IPS-NIHi7 (cell line): Measurements from ENCODE around the gene ST6GALNAC2.
"Not testable (repeated sequence)": the region's sequence is repeated elsewhere in the genome, so short reads cannot be mapped to it uniquely, and the experiment has no call there.

ENCODE experiments used
- DNase-seq: peaks from one replicate; pipeline ENCODE4 v3.0.0; 2012; ENCODE audit warnings: mixed read lengths; ENCODE audit errors: extremely low spot score

Gene ST6GALNAC2

DNA sequence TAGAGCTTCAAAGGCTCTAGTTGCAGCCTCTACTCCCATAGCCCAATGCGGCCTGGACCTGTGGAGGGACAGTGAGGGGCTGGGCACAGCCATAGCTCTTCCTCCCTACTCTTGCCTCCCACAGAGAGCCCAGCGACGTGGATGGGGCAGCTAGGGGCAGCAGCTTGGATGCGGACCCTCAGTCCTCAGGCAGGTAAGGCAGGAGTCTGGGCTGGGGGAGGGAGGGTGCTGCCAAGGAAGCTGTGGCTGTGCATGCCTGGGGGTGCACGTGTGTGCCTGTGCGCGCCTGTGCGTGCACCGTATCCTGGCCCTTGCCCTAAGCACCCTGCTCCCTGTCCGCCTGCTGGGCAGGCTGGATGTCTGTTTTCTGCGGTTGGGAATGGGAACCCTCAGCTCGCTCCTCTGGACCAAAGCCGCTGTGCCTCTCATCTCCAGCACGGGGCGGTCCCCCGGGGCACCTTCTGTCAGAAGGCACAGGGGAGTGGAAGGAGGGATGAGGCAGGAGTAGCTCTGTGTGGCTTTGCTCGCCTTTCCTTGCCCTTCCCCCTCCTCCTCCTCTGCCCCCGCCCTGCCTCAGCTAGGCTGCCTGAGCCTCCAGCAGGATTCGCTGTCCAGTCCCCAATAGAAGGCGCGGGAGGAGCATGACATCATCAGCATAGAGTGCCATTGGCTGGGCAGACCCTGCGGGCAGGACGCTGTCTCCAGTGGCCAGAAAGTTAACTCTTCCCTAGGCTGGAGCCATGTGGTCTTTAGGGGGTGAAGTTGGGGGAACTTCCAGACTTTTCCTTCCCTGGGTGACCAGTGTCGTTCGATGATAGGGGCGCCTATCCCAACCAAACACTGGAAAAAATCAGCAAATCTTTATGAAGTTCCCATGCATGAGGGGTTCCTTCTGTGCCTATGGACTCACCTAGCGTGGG, 45.0 kb downstream of the ST6GALNAC2 start:
- peak; percentile 98 for DNase-seq

DNA sequence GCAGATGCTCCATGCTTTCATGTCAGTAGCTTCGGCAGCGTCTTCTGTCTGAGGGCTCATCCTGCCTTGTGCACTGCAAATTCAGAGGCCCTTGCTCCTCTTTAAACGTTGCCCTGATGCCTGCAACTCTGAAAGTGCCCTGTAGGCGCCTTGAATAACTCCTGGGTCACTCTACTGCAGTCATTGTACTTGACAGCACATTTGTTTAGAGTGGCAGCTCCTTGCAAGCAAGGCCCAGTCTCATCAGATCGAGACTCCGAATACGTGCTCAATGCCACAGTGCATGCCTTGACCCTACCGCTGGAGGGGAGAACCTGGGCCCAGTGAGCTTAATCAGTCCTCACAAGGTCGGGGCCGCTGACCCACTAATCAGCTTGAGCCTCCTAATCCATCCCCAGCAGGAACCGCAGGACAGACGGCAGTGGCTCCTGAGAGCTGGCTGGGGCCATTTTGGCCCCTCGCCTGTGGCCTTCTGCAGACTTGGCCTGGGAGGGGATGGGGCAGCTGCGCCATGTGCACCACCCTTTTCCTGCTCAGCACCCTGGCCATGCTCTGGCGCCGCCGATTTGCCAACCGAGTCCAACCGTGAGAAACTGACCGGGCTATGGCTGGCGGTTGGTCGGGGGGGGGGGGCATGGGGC, 45.9 kb downstream of the ST6GALNAC2 start, which contains the start of gene PRCD:
Gene PRCD (plus strand): TSS at position 414 of the 641 bp plus-strand sequence. CDS start 98 bp downstream, at position 512.
- no peak for DNase-seq

DNA sequence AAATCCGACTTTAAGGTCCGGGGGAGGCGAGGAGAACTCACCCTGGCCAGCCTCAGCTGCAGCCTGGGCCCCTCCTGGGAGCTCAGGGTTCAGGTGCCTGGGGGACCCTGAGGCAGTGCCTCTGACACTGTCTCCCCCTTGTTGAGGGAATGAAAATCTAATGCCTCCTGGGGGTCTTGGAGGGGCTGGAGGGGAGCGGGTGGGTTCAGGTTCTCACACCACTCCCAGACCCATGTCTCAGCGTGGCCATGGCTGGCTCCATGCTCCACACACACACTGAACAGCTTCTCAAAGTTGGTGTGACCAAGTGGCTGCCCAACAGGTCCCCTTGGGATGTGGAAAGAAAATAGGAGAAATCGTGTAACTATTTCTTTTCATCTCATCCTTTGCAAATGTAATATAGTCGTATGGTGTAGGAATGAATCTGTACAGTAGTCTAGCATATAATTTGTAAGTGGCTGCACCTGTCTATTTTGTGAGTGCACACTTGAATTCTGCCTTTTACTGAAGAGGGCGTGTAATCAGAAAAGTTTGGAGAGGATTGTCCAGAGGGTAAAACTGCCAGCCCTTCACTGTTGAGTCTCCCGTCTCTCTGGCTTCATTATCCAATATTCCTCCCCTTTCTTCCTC, 46.6 kb downstream of the ST6GALNAC2 start:
- DNase-seq, result no peak

DNA sequence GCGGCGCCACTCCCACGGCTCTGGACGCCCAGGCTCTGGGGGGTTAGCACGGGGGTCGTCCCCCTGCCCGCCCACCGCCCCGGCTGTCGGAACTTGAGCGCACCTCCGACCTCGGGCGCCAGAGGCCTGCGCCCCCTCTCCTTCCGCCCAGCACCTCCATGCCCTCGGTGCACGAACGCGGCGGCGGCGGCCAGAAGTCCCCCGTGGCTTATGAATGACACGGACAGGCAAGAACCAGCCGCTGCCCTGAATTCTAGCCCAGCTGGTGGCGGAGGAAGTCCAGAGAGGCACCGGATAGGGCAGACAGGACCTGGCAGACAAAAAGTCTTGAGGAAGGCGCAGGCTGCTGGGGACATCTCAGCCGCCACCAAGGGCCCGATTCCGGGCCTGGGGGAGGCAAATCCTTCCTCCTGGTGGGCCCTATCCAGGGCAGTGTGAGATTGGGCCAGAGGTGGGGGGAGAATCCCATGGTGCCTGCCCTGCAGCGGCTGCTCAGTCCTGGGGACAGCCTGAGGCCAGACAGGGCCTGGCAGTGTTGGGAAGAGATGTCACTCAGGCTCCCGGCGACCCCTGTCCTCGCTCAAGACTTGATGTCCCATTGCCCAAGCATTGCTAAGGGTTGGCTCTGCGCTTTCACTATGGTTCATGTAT, 47.3 kb downstream of the ST6GALNAC2 start:
- no peak for DNase-seq

DNA sequence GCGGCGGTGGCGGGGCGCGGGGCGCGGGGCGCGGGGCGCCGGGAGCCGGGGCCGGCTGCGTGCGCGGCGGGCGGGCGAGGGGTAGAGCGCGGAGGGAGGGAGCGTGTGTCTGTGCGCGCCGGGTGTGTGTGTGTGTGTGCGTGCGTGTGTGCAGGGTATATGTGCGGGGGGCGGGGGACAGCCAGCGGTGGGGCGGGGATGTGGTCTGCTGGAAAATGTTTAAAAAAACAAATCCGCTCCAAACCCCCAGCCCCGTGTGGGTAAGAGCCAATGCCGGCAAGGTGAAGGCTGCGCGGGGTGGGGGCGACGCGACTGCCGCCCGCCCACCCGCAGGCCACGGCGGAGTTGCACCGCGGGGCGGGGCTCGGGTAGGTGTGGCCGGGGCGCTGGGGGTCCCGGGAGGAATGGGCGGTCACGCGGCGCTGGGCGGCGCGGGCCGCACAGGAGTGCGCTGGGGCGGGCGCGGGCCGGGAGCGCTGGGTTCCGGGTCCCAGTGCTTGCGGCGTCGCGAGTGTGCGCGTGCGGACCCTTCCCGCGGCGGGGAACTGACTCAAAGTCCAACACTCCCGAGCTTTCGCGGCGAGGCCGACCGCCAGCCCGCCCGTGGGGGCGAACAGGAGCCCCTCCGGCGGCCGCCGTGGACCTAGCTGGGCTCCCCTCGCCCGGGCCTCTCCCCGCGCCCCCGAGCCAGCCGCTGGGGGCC, 47.9 kb downstream of the ST6GALNAC2 start, which contains the start of gene CYGB:
Gene CYGB (minus strand): TSS at position 132 of the 703 bp plus-strand sequence. CDS start 167 bp downstream, outside the sequence.
- no peak for DNase-seq

DNA sequence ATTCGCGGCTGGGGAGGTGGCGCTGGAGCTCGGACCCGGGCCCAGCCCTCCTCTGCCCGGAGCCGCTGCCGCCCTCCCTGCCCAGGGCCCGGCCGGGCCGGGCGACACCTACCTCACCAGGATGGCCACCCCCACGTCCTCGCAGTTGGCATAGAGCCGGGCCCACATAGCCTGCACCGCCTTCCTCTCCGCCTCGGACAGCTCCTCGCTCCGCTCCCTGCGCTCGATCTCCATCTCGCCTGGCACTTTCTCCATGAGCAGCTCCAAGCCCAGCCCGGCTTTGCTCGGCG, 48.4 kb downstream of the ST6GALNAC2 start:
- DNase-seq, result peak; percentile 51

DNA sequence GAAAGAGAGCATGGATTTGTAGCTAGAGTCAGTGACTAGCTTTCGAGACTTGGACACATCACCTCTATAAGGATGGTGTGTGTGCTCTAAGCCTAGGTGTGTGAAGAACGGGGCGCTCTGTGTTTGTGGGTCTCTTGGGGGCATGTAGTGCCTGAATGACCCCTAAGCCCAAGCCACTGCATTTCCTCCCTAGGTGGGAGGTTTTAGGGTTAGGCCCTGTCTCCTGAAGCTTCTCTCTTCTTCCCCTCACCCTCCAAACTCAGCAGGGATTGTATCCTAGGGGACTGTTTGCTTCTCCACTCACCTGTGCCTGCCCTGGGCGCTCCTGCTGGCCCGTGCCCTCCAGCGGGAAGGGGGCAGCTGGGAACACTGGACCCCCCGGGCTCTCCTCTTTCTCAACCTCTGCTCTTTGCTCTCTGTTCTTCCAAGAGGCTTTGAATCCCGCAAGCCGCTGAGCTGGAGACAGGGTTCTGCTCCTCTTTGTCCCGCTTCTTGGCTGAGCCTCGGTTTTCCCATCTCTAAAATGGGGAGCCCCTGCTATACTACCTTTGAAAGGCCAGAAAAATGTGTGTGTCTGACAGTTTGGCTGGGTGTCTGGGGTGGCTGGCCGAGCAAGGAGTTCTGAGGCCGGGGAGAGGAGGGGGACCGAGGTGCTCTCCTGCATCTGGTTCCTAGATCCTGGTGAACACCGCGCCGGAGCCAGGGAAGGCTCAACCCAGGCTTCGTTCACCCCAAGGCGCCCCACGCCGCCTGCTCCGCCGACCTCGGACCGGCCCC, 49.0 kb downstream of the ST6GALNAC2 start:
- DNase-seq, result no peak

DNA sequence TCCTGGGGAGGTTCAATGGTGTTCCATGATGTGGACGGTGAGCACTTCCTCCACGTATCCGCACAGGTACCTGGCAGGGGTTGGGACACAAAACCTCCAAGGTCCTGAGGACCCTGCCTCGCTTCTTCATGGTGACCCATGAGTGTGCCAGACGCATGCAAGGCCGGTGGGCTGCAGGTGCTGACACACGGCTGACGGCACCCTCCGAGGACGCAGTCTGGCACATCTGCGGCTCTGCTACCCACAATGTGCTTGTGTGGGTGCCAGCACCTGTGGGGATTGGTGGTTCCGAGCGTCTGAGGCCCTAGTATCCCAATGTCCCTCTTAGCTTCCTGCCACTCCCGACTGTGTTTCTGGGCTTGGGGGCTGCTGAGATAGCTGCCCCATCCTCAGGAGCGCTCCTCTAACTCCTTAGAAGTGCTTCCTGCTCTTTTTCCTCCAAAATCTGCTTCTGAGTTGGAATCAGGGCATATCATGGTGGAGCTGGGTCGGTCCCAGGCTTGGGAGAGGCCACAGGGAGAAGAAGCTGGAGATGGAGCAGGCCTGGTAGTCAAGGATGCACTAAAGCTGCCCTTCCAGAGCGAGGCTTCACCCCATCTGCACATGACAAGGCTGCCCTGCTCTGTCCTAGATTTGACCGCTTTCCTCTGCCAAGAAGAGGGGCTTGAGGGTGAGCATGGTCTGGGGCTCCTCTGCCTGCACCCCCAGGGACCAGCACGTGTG, 49.7 kb downstream of the ST6GALNAC2 start:
- no peak for DNase-seq

DNA sequence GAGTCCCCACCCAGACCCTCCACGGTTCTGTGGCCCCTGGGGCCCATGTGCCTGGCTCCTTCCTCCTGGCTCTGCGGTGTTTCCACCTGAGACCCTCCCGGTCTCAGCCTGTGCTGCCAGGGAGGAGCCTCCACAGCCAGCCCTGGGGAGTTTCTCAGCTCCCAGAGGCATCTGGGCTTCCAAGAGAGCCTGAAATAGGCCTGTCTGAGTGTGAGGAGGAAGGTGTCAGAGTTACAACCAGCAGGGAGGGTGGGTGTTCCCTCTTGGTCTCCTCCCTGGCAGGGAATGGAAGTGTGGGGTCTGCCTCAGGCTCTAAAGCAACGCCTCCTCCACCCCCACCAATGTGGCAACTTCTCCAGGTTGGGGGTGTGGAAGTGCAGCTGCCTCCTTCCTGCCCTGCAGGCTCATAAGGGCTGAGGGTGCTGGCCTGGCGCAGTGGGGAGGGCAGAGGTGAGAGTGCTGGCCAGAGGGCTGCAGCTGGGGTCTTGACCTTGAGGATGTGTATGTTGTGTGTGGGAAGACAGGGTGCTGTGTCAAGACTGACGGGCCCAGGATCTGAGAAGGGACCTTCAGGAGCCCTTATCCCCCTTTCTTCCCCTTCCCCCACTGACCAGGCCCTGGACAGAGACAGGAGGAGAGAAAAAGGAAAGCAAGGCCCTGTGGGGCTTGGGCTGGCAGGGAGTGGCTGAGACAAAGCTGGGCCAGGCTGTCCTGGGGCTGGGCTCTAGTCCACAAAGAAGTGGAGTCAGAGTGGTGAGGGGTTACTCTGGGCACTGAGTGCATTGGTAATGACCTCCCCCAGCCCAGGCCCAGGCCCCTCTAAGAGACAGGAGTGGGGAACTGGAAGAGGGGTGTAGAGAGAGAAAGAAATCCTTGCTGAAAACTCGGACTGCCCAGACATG, 50.6 kb downstream of the ST6GALNAC2 start:
- DNase-seq, result no peak

DNA sequence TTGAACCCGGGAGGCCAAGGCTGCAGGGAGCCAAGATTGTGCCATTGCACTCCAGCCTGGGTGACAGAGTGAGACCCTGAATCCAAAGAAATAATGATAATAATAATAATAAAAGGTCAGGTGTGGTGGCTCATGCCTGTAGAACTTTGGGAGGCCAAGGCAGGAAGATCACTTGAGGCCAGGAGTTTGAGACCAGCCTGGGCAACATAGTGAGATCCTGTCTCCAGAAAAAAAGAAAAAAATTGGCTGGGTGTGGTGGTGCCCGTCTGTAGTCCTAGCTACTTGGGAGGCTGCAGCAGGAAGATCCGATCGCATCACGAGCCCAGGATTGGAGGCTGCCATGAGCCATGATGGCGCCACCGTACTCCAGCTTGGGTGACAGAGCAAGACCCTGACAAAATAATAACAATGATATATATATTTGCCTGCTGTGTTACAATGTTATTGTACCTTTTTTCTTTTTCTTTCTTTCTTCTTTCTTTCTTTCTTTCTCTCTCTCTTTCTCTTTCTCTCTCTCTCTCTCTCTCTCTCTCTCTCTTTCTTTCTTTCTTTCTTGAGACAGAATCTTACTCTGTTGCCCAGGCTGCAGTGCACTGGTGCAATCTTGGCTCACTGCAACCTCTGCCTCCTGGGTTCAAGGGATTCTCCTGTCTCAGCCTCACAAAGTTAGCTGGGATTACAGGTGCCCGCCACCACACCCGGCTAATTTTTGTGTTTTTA, 51.9 kb downstream of the ST6GALNAC2 start:
- DNase-seq, result not testable (repeated sequence)

DNA sequence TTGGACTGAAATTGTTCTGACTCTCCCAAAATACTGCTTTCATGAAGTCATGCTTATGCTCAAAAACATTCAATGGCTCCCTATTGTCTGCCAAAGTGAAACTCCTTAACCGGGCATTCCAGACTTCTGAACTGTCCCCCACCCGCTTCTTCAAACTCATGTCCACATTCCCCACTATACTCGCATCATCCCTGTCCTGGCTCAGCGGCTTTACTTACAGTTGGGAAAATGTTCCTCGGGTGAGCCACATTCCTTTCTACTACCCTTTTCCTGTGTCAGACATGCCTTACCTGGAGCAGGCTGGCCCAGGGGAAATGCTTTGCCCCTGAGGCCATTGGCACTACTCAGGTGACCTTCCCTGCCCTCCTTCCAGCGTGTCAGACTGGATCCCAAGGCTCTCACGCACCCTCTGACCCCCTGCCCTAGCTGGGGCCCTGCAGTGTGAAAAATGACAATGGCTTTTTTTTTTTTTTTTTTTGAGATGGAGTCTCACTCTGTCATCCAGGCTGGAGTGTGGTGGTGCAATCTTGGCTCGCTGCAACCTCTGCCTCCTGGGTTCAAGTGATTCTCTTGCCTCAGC, 53.5 kb downstream of the ST6GALNAC2 start:
- no peak for DNase-seq

DNA sequence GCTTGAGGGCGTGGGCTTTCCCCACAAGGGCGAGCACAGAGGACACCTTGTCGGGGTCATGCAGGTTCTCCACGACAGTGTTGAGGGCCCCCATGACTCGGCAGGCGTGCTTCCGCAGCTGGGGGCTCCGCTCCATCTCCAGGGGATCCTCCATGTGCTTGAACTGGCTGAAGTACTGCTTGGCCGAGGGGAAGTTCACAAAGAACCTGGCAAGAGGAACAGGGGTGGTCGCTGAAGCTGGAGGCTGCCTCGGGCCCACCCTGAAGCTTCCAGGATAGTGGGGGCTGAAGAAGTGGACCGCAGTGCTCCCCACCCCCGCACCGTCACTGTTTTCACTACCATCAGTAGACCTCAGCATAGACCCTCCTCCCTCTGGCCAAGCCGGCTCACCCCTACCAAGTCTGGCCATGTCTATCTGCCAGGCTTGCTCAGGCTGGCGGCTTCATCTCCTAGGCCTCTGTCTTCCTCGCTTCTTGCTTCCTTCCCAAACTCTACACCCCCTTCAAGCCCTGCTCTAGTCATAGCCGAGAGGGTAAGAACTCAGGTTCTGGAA, 54.1 kb downstream of the ST6GALNAC2 start:
- DNase-seq, result no peak

DNA sequence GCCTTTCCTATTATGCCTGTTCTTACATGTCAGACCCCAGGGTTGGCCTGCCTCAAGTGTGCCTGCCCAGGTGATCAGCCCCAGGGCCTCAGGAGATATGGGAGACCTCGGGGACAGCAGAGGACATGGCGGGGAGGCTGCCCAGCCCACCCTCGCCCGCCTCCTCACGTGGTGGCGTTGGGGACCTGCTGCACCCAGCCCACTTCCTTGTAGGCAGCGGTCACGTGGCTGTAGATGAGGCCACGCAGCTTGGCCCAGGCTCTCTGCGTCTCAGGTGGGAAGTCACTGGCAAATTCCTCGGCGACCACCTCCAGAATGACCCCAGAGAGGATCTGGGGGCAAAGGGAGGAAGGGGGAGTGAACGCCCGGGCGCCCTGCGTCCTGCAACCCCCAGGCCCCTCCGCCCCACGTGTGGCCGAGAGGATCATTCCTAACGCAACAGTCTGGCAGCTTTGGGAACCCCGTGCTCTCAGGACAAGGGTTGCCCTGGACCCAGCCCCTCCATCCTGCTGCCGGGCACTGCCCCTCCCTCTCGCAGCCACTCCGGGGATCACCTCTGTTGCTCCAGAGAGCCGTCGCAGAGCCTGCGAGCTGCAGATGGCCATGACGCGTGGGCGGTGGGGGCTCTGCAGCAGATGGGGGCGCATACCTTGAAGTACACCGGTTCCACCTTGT, 54.7 kb downstream of the ST6GALNAC2 start:
- DNase-seq, result no peak

DNA sequence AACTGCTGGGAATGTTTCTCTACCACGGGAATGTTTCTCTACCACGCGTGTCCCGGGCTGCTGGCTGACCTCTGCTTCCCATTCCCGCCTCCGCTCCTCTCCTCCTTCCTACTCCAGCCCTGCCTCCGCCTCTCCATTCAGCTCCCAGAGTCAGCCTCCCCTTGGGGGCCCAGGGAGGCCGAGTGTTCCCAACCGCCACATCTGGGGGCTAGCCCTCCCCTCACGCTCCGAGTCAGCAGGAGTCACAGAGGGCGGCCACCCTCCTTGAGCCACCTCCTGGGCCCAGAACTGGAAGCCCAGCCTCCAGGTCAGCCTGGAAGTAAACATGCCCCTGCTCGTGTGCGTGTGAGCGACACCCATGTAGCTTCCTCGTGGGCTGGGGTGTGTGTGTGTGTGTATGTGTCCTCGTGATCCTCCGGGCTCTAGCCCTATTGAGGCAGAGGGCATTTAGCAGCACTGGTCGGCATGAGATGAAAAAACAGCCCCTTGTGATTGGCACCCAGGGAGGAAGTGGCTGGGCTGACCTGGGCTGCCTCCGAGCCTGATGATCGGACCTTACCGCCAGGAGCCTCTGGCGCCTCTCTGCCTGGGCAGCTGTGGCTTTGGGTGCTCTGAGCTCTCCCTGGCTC, 55.5 kb downstream of the ST6GALNAC2 start:
- DNase-seq, result no peak

DNA sequence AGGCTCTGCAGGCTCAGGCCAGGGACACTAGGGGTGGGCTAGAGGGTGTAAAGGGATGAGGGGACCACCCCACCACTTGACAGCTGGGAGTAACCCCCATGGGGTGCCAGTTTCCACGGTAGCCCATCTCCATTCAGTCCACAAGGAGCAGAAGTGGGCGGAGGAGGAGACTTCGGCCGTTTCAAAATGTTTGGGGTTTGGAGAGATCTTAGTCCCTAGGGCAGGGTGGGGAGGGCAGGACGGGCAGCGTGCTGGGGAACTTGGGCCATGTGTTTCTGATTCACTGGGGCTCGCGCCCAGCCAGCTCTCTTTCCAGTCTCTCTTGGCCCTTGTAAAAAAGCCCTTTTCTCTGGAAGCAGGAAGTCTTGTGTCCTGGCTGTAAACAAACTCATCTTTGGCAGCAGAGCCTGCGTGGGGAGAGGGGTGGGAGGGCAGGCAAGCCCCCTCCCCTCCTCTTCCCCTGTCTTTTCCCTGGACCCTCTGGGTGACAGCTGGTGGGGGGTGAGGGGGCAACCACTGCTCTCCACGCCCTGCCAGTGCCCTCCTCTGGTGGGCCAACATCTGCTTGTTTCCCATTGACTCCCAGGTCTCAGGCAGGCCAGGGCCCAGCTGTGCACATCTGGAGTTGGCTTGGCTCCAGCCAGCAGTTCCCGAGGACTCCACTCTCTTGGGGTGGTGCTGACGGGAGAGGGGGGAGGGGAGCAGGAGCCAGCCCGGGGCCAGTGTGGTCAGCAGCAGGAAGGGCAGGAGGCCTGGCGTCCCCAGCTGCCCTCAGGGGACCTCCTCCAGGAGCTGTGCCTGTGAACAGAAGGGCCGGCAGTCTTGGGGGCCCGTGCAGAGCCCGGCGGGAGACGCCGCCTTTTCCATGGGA, 56.2 kb downstream of the ST6GALNAC2 start:
- DNase-seq, result no peak
